SK-N-SH treated with all-trans-retinoic acid at 6 μM for 48 hours (cell line): ENCODE measurements around the gene DLG2.

ENCODE experiments used
- CREB5 ChIP-seq: fragments of 250-450 bp; sonication (Bioruptor Pico); IDR thresholded peaks from 2 replicates; pipeline ENCODE4 v1.5.1; 2020; ENCODE audit warnings: low read depth, mild to moderate bottlenecking, moderate library complexity
- ISL1 ChIP-seq: fragments of 250-450 bp; sonication (Bioruptor Pico); IDR thresholded peaks from 2 replicates; pipeline ENCODE4 v2.1.2; 2022; ENCODE audit warnings: mild to moderate bottlenecking, moderate library complexity
- PPARA ChIP-seq: fragments of 250-450 bp; sonication (Bioruptor Pico); IDR thresholded peaks from 2 replicates; pipeline ENCODE4 v1.5.0; 2020; ENCODE audit warnings: mild to moderate bottlenecking, borderline replicate concordance
- RARB ChIP-seq: fragments of 250-450 bp; sonication (Bioruptor Pico); IDR thresholded peaks from 2 replicates; pipeline ENCODE4 v1.8.0; 2021; ENCODE audit warnings: mild to moderate bottlenecking, moderate library complexity
- TCF4 ChIP-seq: fragments of 250-450 bp; sonication (Bioruptor Pico); IDR thresholded peaks from 2 replicates; pipeline ENCODE4 v1.8.0; 2021; ENCODE audit warnings: mild to moderate bottlenecking, moderate library complexity, borderline replicate concordance
- ZFP30 ChIP-seq: fragments of 450-650 bp; formaldehyde crosslinking; IDR thresholded peaks from 2 replicates; pipeline ENCODE4 v1.5.0; 2022; ENCODE audit warnings: mild to moderate bottlenecking, moderate library complexity
- ZNF70 ChIP-seq: fragments of 450-650 bp; formaldehyde crosslinking; IDR thresholded peaks from 2 replicates; pipeline ENCODE4 v1.5.0; 2020; ENCODE audit warnings: mild to moderate bottlenecking, moderate library complexity

DNA sequence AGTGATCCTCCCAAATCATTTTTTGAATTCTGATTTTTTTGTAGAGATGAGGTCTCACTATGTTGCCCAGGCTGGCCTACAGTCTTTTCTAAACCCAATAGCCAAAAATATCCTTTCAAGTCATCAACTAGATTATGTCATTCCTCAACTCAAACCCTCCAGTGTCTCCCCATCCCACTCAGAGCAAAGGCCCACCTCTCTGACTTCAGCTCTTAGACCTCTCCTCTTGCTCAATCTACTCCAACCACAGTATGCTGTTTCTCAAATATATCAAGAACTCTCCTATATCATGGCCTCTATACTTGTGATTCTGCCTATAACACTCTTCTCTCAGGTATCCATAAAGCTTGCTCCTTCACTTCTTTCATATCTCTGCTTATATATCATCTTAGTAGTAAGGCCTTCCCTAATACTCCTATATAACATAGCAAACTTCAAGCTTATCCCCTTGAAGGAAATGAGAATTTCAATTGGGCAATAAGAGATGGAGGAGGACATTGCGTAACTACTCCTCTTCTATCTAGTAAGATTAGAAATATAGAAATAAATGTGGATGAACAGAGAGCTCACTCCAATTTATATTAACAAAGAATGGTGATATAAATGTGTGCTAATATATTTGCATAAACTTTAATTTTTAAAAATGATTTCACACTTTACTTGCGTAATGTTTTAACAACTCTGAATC is 24.5 kb downstream of the DLG2 start:
- TF ChIP-seq ZNF70 (no peak), CREB5 (CRISPR knock-in tag) (no peak), ZFP30 (CRISPR knock-in tag) (no peak), RARB (CRISPR knock-in tag) (no peak), ISL1 (no peak), TCF4 (CRISPR knock-in tag) (no peak), PPARA (CRISPR knock-in tag) (no peak)
